ENCODE data around the gene MLN. TPM values are rescaled to one million over a fixed set of nuclear protein-coding genes. Genes with fewer than 3 reads are reported as not detected.

Gene MLN
- total and polyA plus RNA-seq, 2 donors (not counting 3 experiments of a cell fraction or from before 2014, with no cell fraction given) = not detected

- Histone ChIP-seq H3K4me2 (ENCODE audit: insufficient read depth, low read length) (no peak overlapping the region), H3K27me3 (ENCODE audit: control insufficient read depth in 2 of 2, insufficient read depth in 2 of 2, low read length in 2 of 2) (peaks cover 19 to 20% of the 10 kb centered on the region in 2 experiments), H3K27ac (ENCODE audit: insufficient read depth, low read depth, low read length) (no peak overlapping the region), H3K9me3 (replicated peaks; ENCODE audit: control insufficient read depth, insufficient read depth, low read length) (no peaks in the 10 kb centered on the region), H3K4me3 (replicated peaks in 1 of 3; ENCODE audit: insufficient read depth in 1 of 3, low read depth in 1 of 3, low read length in 3 of 3) (no peak overlapping the region), H3K9ac (replicated peaks; ENCODE audit: extremely low read depth, insufficient read depth, low read length) (no peak overlapping the region), H3K79me2 (ENCODE audit: control insufficient read depth, insufficient read depth, low read length) (no peaks in the 10 kb centered on the region), H2AFZ (ENCODE audit: low read depth, low read length) (no peak overlapping the region), H3K9me1 (replicated peaks; ENCODE audit: control insufficient read depth, extremely low read depth, insufficient read depth, low read length) (no peaks in the 10 kb centered on the region), H3K36me3 (ENCODE audit: control insufficient read depth in 2 of 2, extremely low read depth in 1 of 2, insufficient read depth in 2 of 2, low read length in 2 of 2) (no peaks in the 10 kb centered on the region), H3K4me1 (ENCODE audit: control insufficient read depth, extremely low read depth, insufficient read depth, low read length) (peaks cover 6% of the 10 kb centered on the region), H4K20me1 (replicated peaks; ENCODE audit: control insufficient read depth, extremely low read depth, insufficient read depth, low read length) (no peaks in the 10 kb centered on the region)
- DNase-seq (ENCODE audit: low read depth, low spot score) (no peak), FAIRE-seq (no peak)
- POLR2A ChIA-PET = interaction anchor here (1.2 kb wide), 1 partner anchor 12 kb away, joined by 3 read pairs; no protein-coding TSS in a partner anchor
- no peak for TF ChIP-seq CTCF (IDR thresholded peaks at IDR 0.05; ENCODE audit: extremely low read depth in 1 of 2, insufficient read depth in 1 of 2, low read depth in 1 of 2, low read length in 2 of 2)
- TF ChIP-seq POLR2AphosphoS5 (IDR thresholded peaks at IDR 0.05; ENCODE audit: insufficient read depth, low read depth, low read length) = no peak
- no peak for TF ChIP-seq POLR2A (IDR thresholded peaks at IDR 0.05; ENCODE audit: low read depth, low read length)
- TF ChIP-seq EZH2 (IDR thresholded peaks at IDR 0.05; ENCODE audit: borderline replicate concordance, low read depth, low read length, severe bottlenecking) = no peak
- TF ChIP-seq MYC (IDR thresholded peaks at IDR 0.05; ENCODE audit: low read depth, low read length) = no peak
- no peak for TF ChIP-seq GATA2 (IDR thresholded peaks at IDR 0.05; ENCODE audit: insufficient read depth, insufficient read length, low read depth, low read length)
- TF ChIP-seq JUN (IDR thresholded peaks at IDR 0.05; ENCODE audit: borderline replicate concordance, insufficient read depth, insufficient read length, low read depth) = no peak
- no peak for TF ChIP-seq FOS (IDR thresholded peaks at IDR 0.05; ENCODE audit: borderline replicate concordance, insufficient read depth, low read length)
- TF ChIP-seq, protein P1, sequence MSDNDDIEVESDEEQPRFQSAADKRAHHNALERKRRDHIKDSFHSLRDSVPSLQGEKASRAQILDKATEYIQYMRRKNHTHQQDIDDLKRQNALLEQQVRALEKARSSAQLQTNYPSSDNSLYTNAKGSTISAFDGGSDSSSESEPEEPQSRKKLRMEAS (IDR thresholded peaks at IDR 0.05; ENCODE audit: insufficient read depth, insufficient read length) = no peak
- CTCF ChIA-PET = interaction anchor here (0.6 to 1.1 kb wide), 5 partner anchors 11 to 281 kb away, joined by 3 to 4 read pairs (median 3); no protein-coding TSS in a partner anchor
- dilution Hi-C loops (cut with MboI; ENCODE audit: extremely low pct_ligation_motif_present, low sequenced_read_pairs) = no loop called here
- BruUV-seq (replicated peaks) = no TSS peak
- intact Hi-C loops (cut with micrococcal nuclease) = no loop called here
These were observed 24.6 kb upstream of the MLN start for GRCh38 chr6:33828452-33828763.
